ENCODE measurements around the gene DTX3.

Gene DTX3

DNA sequence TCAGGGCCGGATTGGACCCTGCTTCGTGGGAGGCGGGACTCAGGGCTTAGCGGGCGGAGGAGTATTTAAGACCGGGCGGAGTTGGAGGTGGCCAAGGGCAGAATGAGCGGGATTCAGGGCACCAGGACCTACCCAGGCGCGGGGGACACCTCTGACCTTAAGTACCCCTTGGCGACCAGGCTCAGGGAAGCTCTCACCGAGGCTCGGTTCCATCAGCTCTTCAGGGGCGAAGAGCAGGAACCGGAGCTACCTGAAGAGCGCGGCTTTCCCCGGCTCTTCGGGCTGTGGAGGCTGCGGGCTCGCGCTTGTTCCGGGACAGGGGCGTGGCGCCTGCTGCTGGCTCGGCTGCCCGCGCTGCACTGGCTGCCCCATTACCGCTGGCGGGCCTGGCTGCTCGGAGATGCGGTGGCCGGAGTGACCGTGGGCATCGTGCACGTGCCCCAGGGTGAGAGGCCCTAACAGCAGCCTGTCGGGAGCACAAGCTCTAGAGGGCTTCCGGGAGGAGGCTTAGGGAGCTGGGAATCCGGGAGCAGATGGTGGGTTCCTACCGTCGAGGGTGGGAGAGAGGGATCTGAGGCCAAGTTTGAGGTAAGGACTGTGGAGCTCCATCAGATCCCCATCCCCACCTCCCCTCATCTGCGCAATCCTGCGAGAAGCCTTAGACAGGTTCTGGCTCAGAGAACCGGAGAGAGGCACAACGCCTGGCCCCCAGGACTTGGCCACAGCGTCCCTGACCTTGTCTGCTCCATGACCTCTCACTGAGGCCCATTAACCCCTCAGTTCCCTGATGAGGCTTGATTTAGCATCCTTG is 15.0 kb downstream of the DTX3 start:
- no peak for DNase-seq

- no peak for DNase-seq
Measured at GRCh38 chr12:57620245-57620935, 15.8 kb downstream of the DTX3 start.

DNA sequence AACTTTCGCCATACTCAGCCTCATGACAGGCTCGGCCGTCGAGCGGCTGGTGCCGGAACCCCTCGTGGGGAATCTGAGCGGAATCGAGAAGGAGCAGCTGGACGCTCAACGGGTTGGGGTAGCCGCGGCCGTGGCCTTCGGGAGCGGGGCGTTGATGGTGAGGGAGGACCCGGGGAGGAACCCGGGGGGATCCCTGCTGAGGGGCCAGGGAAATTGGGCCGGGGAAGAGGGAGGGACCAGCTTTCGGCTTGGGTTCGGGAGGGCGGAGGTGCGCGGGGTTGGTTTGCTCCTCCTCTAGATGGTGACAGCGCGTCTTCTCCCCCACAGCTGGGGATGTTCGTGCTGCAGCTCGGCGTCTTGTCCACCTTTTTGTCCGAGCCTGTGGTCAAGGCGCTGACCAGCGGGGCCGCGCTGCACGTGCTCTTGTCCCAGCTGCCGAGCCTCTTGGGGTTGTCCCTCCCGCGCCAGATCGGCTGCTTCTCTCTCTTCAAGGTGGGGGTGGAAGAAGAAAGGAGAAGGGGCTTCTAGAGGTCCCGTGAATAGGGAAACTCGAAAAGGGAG is 16.4 kb downstream of the DTX3 start:
- no peak for DNase-seq

GRCh38 chr12:57621497-57622292 is 17.1 kb downstream of the DTX3 start:
- peak in 30 of 58 donors; percentile 12 to 65 (median 34) for DNase-seq

GRCh38 chr12:57622293-57623245 is 17.9 kb downstream of the DTX3 start:
- DNase-seq = no peak

DNA sequence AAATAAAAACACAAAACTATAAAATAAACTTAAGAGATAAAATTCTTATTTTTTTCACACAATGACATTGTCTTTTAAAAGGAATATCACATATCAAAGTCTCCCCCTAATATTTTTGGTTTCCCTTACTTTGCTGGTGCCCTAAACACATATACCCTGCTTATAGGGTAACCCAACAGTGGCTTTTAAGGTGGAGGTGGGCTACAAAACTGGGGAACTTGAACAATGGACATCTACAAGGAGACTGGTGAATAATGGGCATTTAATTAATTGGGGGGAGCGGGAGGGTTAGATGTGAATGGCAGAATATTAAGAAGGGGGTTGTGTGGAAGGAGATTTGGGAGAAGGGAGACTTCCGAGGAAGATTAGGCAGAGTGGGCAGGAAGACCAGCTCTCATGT is 18.8 kb downstream of the DTX3 start:
- DNase-seq = no peak

GRCh38 chr12:57623811-57624390 is 19.3 kb downstream of the DTX3 start:
- DNase-seq = no peak

GRCh38 chr12:57624441-57625220 is 20.0 kb downstream of the DTX3 start:
- no peak for DNase-seq

DNA sequence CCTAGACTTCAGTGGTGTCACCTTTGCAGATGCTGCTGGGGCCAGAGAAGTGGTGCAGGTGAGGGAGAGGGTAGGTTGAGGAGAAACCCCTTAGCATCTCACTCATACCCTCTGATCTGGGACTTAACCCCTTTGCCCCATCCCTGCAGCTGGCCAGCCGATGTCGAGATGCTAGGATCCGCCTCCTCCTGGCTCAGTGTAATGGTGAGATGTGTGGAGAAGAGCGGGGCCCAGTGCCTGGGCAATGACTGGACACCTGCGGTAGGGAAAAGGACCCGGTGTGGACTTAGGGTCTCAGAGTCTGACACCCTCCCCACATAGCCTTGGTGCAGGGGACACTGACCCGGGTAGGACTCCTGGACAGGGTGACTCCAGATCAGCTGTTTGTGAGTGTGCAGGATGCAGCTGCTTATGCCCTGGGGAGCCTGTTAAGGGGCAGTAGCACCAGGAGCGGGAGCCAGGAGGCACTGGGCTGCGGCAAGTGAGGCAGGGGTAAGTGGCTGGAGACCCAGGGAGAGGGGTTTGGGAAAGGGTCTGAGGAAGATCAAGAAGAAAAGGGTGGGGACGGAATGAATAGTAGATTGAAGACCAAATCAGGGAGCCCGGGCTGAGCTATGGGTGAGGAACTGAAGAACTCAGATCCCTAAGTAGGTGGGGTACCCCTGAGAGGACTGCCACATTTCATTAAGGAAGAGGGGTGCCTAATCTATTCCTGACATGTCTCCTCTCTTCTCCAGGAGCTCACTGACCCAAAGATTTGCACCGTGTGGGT is 20.8 kb downstream of the DTX3 start:
- DNase-seq = no peak

DNA sequence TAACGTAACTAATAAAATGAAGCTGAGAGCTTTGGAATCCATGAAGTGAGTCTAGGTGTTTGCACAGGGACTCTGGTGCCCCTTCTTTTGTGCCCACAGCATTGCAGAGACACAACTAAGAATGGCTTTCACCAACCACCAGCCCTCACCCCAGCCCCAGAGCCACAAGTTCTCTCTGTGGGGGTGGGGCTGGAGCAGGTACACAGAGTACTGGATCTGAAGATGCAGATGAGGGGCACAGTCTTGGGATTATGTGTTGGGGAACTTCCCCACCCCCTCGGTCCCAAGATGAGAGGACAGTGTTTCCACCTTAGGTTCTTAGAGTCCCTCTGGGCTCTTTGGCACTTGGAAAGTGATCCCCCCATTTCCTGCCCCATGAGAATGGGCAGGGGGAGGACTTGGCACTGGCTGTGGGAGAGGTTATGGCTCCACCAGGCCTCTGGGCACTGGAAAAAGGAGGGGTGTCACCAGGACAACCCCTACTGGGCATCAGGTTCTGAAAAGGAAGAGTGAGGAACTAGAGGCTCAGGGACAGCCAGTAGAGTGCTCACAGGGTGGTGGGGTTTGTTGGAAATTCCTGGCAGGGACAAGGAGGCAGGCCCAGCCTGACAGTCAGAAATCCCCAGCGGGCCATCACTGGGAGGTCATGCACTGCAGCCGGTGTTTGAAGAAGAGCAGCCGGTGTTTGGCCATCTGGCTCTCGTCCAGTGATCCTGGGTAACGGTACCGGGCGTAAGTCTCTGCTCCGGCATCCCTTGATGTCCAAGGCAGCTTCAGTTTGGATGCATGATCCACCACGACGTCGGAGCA is 21.7 kb downstream of the DTX3 start:
- no peak for DNase-seq

DNA sequence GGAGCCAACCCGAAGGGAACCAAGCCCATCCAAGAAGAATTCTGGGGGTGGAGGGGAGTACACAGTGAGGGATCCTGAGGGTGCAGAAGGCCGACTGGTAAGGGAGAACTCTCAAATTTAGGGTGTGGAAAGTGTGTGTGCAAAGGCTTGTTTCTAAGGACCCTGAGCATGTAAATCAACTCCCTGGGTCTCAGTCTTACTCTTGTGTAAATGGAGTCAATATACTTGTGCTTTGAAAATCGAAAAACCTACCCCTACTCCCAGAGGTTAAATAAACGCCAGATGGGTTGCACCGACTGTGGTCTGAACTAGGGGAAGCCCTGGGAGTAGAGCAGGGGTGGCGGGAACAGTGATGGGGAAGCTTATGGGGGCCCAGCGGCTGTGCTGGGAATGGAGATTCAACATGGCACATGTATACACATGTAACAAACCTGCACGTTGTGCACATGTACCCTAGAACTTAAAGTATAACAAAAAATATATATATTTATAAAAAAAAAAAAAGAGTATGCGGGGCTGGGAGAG is 22.4 kb downstream of the DTX3 start:
- no peak for DNase-seq

- no peak for DNase-seq
Measured at GRCh38 chr12:57627501-57628279, 23.1 kb downstream of the DTX3 start.

DNA sequence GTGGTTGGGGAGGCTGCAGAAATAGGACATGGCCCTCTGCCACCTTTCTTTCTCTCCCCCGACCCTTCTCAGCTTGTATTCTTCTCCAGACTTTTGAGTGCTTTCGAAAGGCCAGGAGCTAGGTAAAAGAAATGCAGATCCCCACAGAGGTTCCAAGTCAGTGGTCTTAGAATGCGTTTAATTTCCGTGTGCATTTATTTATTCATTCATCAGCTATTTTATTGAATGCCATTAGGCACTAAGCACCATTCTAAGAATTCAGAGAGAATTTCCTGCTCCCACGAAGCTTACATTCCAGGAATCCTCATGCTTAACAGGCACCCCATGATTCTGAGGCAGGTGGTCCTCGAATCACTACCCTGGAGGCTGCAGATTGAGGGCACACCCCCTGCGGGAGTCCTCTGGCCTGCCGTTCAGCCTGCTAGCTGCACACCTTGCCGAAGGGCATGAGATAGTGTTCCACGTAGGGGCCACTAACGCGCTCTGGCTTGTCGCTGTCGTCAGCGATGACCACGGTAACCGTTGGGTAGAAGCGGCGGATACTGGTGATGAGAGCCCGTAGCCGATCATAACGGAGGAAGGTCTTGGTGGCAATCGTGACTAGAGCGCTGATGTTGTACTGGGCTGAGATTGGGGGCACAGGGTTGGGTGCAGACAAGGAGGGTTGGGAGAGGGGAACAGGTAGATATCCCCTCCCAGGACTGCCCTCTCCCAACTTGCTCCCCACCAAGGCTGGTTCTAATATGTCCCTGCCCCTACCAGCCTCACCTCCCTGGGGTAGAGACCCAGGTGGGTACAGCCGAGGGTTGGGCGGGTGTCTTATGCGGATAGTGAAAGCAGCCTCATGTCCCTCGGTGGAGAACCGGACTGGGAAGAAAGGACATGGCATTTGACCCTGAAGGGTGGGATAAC is 23.9 kb downstream of the DTX3 start:
- no peak for DNase-seq

DNA sequence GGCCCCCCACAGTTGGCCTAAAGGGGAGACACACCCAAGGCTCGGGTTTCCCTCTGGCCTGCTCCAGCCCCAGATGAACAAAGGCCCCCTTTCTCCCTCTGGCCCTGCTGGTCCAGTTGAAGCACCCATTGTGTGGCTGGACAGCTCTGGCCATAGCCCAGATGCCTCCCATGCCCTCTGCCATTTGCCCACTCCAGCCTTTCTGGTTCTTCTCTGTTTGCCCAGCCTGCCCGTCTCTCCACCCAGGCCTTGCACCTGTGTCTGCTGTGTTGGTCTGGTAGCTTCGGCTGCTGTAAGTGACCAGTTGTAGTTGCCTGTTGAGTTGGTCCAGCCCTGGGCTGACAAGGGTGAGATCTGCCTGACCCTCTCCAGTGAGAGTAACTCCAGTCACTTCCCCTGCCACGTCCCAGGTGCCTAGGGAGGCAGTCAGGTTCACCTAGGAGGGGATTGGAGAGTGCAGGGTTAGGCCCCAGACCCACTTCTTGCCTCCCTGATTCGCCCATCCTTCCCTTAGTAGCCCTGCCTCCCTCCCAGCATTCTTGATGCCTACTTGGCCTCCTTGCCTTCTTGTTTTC is 25.4 kb downstream of the DTX3 start:
- peak in 33 of 58 donors; percentile 13 to 81 (median 52) for DNase-seq

DNA sequence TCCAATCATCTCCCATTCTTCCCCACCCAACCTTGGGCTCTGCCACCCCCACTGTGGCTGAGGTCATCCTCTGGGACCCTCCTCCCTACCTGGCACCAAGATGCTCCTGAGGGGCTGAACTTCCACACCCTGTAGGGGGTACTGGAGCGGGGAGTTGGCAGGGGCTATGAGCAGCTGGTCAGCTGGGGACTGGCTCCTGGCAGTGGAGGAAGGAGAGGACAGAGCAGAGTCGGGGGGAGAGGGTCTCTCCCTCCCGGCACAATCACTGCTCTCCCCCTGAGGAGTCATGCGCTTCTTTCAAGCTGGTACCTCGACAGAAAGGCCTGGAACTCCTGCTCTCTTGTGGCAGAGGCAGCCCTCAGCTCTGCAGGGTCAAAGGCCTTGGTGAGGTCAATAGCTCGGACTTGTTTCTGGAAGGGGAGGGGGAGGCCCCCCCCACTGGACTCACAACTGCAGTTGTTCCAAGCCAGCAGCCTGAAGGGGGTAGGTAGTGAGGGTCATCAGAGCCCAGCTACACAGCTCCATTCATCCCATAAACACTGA is 26.3 kb downstream of the DTX3 start:
- DNase-seq = no peak

Data from anterior cingulate cortex (tissue), 58 donors.